Activated T-helper 1 cell treated with anti-CD3 and anti-CD28 coated beads, Interleukin-2, amount 50 U/mL, for 16 hours (primary cell): ENCODE measurements around the gene EPHA5.

Experiments
- DNase-seq, 2 donors: peaks; one replicate each; pipeline ENCODE4 v3.0.0-alpha.2; 2020; ENCODE audit warnings: low read depth in 1 of 2, low spot score in 1 of 2

EPHA5 gene

DNA sequence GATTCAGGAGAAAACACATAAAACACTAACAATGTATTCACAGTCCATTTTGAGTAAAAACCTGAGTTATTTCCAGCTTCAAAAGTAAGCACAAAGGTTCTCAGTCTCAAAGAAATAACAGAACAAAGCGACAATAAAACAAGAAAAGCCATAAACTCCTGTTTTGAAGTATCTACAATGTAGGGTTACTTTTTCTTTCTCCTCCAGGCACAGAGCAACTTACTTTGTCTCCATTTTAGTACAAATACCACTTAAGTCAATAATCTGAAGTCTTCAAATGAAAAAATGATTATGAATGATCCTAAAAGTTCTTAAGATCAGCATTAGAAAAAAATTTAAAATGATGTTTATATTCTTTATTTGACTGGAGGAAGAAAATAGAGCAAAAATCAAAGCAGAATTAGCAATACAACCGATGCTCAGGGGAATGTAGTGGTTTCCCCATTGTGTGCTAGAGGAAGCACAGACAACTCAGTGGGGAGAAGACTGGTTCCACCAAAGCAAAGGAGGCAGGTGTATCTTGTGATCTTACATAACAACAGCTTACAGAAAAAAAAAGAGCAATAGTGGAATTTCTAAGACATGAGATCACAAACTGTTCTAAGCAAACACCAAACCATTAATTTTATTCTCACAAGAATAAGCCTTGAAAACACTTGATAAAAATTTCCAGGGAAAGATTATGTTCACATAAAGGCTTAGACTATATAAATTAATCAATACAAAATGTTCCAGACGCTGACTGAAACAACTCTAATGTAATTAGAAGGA is 35.1 kb downstream of the EPHA5 start:
- no peak for DNase-seq

DNA sequence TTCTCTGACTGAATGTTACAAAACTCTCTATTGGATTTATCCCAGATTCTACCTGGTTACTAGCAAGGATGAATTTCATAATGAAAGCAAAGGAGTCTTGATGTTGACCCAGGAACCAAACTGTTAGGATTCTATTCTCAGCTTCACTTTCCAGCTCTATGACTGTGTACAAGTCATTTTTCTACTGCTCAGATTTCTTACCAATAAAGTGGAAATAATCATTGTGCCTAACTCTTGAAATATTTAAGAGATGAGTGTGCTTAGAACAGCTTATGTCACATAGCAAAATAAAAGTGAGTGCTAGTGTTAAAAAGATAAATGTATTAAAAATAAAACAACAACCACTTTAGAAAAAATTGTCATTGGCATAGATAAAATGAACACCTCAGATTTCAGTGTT is 45.6 kb downstream of the EPHA5 start:
- no peak for DNase-seq

DNA sequence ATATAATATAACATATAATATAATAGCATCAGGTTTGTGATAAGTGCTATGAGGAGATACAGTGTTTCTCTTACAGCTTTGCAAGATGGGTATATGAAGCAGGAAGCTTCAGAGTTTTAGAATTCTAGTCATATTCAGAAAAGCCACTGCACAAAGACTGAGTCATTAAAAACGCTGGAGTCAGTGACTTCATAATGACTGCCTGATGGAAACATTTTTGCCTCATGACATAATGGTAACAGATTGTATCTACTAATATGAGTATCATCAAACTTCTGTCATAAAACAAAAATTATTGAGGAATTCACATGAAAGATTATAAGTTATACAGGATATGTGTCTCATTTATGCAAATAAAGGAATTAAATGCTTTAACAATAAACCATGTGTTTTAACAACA is 46.8 kb downstream of the EPHA5 start:
- no peak for DNase-seq

DNA sequence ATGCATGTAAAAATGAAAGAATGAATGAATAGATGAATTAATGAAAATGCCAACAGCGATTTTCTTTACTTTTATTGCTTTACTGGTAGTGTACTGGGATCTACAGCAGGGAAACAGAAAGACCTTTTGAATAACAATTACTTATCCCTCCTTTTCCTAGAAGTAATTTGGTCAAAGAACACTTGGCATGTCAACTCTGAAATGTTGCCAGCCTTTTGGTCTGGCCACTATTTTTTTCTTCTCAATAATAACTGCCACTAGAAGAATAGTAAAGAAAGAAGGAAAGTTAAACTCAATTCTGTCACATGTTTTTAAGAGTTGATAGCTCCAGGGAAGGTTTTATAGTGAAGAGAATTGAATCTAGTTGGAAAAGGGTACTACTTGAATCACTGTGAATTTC is 52.9 kb downstream of the EPHA5 start:
- DNase-seq: no peak

DNA sequence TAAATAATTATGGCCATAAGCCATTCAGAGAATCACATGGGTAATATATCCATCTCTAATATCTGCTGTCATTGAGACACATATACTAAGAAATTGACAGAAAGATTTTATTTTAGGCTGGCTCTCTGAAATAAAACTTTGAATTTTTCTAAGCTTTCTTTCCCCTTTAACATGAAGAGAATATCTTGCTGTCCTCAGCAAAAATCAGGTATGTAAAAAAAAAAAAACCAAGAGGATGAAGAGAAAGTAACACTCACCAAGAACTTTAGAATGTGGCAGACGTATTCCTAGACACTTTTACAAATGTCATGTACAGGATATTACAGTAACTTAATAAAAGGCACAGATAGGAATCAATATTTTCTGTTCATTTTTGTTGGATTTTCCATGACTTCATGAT is 65.8 kb downstream of the EPHA5 start:
- DNase-seq: no peak

DNA sequence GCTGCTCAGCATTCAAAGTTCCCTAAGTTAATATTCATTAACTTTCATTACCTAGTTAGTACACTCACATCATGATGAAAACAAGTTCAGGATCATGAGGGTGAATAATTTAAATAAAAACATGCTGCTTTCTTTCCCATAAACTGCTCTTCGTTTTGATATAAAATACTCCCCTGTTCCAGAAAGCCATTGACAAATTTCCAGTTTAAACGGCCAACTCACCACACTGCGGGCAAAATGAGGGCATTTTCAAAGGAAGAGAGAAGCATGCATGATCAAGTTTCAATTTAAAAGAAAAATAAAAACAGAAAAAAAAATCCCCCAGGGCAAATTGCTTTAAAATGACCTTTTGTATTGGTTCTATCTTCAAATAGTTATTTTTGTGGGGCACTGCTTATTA is 69.6 kb downstream of the EPHA5 start:
- DNase-seq: no peak

DNA sequence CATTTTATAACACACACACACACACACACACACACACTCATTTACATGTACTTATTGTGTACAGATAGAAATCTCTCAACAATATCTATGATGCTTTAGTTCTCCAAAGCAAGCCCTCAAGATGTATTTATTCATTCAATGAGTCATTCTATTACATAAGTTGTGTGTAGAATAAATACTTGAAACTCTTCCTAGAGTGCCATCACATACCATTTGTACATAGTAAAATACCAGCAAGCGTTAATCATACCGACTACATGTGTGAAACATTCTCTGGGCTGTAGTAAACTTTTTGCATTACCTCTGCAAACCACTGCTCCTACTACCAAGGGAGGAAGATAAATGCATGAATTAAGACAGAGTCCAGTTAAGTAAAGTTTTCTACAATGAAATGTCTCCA is 70.9 kb downstream of the EPHA5 start:
- DNase-seq: no peak

DNA sequence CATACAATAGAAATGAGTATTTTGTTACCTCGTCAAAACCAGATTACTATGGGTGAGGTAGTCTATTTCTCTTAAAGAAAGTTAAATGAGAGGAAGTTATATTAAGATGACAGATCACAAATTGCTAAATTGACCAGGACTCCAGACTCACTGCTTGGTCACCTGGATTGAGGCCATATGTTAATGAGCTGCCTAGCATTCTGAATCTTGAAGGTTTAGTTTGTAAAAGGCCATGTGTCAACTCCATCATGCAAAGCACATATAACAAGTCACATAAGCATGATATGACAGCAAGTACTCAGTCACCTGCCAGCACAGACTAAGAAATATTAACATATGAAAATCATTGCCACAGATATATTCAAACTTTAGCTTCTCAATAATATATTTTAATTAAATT is 72.6 kb downstream of the EPHA5 start:
- no peak for DNase-seq

DNA sequence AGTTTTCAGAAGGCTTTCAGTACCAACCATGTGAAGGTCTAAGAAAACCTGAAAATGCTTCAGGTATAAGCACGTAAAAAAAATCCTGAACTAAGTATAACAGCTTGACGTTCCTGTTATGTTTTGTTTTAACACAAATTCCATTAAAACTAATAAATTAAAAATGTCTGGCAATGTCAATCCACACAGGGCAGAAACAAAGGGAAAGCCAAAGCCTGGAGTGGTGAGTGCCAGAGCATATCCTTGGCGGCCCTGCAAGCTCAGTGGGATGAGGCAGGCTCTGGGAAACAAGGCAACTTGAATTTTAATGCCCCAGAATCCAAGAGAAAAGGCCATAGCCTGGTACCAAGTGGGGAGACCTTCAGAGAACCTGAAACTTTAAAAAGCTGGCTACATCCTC is 78.2 kb downstream of the EPHA5 start:
- no peak for DNase-seq

DNA sequence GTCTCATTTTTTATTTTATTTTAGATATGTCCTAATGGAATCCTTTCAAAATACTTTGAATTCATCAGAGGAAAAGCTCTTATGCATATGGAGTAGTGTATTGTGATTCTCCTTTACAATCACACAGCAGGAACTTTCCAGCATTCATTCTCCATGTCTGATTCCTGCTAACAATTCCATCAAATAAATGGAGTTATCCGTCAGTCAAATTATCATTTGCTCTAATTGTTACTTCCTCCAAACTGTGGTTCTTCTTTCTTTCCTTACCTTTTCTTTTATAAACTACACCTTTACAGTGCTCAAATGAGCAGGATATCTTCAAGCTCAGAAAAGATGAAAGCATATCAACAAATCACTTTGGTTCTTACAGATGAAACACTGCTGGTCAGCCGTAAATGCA is 80.4 kb downstream of the EPHA5 start:
- DNase-seq: no peak

DNA sequence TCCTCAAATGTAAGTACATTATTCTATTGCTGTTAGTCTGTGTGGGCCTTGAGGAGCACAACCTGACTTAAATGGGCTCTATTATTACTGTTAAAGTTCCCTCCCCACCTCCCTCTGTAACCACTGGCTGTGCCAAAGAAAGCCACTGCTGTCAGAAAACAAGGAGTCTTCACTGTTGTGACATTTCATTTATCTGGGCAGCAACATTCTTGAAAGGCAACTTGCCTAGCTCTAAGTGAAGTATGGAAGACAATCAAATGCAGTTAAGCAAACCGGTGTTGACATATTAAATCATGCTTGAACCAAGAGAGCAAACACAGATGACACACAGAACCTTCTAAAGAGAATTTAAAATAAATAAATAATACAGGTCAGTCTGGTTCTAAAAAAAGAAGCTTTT is 81.0 kb downstream of the EPHA5 start:
- DNase-seq: no peak

DNA sequence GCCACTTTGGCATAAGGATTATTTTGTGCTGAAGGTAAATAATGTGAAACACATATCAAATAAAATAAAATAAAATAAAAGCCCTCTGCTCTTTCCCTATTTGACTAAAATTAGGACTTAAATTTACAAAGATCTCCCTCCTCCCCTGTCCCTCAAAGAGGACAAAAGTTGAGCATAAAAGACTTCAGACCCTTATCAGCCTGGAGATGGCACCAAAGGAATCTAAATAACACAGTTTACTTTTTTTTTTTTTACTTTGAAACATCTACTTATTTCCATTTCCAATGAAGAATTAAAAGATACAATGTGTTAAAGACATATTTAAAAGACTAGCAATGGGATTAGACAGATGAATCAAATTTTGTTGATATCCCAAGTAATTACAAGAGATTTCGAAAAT is 89.7 kb downstream of the EPHA5 start:
- no peak for DNase-seq

DNA sequence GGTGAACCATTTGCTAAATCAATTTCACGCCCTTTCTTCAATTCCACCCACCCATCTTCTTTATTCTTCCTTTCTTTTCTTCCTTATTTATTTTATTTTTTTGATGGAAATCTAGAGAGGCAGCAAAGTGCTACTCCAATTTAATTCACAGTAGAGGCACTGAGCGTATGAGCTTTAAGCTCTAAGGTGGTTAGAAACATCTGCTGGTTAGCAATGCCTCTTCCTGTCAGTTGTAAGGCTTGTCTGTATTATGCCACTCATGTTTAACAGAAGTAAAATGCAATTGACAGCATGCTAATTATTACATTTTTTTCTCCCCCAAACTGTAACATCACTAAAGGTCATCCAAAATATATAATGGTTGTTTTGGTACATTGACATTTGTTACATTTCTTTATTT is 103.8 kb downstream of the EPHA5 start:
- DNase-seq: no peak

DNA sequence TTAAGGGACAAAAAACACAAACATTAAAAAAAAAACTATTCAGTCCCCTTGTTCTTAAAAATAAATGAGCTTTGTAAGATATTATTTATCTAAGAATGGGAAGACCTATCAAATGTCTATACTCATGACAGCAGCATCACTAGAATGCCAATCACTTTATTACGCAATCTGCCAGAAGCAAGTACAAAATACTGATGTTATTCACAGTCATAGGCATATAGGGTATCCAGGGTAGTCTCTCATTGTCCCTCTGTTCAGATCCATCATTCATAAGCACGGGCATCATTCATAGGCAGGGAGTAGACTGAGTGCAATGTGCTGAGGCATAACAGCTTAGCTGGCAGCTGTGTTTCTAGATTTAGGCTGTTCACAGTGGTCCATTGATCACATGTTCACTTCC is 109.1 kb downstream of the EPHA5 start:
- DNase-seq: no peak

DNA sequence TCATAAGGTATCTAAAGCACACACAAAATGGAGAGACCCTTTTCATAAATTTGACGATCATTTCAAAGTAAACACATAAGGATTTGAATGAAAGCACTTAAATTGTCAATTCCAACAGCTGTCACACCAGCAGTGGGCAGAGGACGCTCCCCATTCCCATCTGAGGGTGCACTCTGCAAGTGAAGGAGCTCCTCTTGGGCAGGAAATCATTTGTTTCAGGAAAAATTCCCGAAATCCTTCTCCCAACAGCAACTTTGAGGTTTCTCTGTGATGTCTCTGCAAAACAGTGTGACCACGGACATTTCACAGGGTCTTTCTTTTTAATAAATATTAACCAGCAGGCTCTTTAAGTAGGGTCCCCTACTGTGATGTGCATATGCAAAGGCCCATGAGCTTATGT is 111.0 kb downstream of the EPHA5 start:
- no peak for DNase-seq

DNA sequence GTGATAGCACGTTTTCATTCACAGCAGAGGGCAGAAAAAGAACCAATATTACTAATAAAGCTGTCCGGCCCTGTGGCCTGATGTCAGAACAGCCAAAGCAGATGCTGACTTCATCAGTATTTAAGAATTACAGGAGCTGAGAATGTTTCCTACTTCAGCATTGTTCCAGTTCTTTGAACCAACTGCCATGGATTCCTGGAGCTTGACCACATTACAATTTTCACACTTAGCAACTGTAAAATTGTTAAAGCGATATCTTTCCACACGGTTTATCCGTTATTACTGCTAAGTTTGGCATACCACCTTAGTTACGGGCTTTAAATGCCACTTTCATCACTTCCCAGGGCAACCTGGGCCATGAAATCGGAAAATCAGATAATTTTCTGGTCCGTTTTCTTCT is 118.2 kb downstream of the EPHA5 start:
- DNase-seq: no peak

DNA sequence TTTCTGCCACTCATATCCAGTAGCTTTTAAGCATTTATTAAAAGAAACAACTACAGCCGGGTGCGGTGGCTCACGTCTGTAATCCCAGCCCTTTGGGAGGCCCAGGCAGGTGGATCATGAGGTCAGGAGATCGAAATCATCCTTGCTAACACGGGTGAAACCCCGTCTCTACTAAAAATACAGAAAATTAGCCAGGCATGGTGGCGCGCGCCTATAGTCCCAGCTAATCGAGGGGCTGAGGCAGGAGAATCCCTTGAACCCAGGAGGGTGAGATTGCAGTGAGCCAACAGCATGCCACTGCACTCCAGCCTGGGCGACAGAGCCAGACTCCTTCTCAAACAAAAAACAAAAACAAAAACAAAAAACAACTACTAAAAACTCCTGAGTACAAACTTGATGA is 119.8 kb downstream of the EPHA5 start:
- no peak for DNase-seq

DNA sequence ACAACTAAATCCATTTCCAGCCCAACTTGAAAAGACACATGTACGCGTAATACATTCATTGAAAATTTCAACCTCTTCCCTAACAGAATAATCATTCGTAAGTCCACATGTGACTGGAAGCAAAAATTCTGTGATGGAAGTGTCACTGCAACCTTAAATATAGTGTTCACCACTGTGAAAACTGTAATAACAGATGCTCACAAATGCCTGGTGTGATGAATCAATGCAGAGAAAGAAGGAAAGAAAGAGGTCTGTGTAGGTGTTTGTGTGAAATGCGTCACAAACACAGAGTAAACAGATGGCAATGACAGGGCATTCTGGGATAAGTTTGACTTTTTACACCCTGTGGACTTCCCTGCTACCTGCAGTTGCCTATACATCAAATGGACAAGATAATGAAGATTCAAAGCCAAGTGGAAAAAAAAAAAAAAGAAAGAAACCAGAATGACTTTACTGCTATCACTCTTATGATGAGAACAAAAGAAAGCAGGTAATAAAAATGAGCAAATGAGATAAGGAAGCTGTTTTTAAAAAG is 123.3 kb downstream of the EPHA5 start:
- no peak for DNase-seq

DNA sequence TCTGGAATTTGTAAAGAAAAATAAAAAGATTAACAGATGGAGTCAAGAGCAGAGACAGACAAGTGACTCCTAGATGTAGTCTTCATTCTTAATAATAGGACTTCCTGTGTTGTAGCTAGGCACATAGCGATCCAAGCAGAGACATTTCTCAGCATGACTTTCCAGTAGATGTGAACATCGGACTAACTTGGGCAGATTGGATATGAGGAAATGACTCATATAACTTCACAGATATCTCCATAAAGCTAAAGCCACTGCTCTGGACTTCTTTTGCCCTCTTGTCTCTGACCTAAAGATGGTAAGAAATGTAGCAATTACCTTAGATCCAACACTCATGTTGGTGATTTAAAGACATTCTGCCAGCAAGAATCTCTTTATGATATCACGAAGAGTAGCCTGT is 131.7 kb downstream of the EPHA5 start:
- no peak for DNase-seq

DNA sequence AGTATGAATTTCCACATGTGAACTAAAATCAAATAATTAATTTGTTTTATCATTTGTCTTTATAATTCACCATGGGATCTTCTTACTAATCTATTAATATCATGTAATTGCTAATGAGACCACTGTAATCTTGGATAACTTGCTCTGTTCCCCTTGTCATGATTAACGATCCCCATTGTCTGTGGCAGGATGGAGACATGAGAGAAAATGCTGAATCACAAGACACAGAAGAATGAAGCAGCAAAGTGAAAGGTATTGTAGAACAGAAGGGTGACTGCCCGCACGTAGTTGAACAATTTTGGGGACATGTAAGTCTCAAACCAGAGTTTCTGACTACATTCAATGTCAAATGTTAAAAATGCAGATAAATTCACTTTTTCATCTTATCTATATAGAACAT is 135.2 kb downstream of the EPHA5 start:
- no peak for DNase-seq

DNA sequence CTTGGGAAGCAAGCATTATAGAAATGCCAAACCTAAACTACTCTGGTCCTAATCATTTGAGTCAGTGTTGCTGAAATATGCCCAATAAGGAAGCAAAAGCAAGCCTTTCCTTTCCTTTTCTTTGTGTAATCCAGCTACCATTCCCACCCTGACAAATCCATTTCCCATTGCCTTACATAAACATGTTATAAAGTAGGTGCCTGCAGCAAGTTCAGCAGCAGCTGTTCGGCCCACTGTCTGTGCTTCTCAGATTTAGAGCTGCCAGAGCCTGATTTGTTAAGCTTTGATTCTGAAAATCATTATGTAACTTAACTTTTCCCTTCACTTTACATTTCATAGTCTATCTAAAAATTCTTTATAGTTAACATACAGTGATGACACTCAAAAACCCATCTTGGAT is 148.6 kb downstream of the EPHA5 start:
- no peak for DNase-seq

DNA sequence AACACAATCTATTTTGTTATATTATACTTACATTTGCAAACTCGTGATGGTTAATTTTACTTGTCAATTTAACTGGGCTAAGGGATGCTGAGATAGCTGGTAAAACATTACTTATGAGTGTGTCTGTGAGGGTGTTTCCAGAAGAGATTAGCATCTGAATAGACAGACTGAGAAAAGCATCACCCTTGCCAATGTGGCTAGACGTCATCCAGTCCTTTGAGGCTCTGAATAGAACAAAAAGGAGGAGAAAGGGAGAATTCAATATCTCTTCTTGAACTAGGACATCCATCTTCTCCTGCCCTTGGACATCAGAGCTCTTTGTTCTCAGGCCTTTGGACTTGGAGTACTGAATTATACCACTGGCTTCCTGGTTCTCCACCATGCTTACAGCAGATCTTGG is 154.6 kb downstream of the EPHA5 start:
- no peak for DNase-seq

DNA sequence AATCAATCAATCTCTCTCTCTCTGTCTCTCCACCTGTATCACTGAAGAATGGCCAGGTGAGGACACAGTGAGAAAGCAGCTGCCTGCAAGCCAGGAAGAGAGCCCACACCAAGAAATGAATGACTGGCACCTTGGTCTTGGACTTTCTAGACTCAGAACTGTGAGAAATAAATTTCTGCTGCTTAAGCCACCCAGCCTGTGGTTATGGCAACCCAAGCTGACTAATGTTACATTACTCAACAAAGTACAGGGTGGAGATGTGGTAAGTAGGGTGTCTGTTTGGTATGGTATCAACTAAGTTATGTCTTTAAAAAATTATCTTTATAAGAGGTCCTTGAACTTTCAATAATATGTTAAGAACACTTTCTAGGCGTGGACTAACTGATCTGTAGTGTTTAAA is 159.3 kb downstream of the EPHA5 start:
- no peak for DNase-seq
